HEK293 (cell line): Measurements from ENCODE around the gene SLC6A13.

Experiments used
- MYNN ChIP-seq: fragments of 450-650 bp; formaldehyde crosslinking; IDR thresholded peaks from 2 replicates; pipeline ENCODE4 v1.5.1; 2016; ENCODE audit warnings: missing biosample characterization, missing genetic modification characterization, borderline replicate concordance
- TF ChIP-seq, protein P1 (sequence below): fragments of 450-650 bp; formaldehyde crosslinking; IDR thresholded peaks from 2 replicates; pipeline ENCODE4 v1.5.1; 2016; ENCODE audit warnings: missing biosample characterization, missing genetic modification characterization
- TF ChIP-seq, protein P2 (sequence below): fragments of 450-650 bp; formaldehyde crosslinking; IDR thresholded peaks from 2 replicates; pipeline ENCODE4 v1.5.1; 2016; ENCODE audit warnings: missing biosample characterization, missing genetic modification characterization
- TF ChIP-seq, protein P3 (sequence below): fragments of 450-650 bp; formaldehyde crosslinking; IDR thresholded peaks from 2 replicates; pipeline ENCODE4 v1.5.1; 2016; ENCODE audit warnings: missing biosample characterization, missing genetic modification characterization

DNA sequence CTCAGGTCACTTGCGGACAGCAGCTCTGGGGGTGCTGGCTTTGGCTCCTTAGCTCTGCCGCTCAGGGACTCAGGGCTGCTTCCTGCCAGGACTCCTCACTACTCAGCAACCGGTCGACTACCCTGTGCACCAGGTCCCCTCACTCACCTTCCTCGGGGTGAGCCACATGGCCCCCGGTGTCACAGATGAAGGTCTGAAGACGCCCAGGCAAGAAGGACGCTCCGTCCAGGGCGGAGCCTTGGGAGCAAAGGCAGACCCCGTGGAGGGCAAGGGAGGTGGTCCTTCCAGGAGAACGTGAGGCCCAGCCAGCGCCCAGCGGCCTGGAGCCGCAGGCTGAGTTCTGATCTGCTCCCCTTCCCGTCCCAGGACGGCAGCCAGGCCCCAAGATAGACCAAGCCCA is 80.7 kb downstream of the SLC6A13 start:
- TF ChIP-seq, protein P1, sequence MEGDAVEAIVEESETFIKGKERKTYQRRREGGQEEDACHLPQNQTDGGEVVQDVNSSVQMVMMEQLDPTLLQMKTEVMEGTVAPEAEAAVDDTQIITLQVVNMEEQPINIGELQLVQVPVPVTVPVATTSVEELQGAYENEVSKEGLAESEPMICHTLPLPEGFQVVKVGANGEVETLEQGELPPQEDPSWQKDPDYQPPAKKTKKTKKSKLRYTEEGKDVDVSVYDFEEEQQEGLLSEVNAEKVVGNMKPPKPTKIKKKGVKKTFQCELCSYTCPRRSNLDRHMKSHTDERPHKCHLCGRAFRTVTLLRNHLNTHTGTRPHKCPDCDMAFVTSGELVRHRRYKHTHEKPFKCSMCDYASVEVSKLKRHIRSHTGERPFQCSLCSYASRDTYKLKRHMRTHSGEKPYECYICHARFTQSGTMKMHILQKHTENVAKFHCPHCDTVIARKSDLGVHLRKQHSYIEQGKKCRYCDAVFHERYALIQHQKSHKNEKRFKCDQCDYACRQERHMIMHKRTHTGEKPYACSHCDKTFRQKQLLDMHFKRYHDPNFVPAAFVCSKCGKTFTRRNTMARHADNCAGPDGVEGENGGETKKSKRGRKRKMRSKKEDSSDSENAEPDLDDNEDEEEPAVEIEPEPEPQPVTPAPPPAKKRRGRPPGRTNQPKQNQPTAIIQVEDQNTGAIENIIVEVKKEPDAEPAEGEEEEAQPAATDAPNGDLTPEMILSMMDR (tag by site-specific recombination): no peak
- TF ChIP-seq, protein P2, sequence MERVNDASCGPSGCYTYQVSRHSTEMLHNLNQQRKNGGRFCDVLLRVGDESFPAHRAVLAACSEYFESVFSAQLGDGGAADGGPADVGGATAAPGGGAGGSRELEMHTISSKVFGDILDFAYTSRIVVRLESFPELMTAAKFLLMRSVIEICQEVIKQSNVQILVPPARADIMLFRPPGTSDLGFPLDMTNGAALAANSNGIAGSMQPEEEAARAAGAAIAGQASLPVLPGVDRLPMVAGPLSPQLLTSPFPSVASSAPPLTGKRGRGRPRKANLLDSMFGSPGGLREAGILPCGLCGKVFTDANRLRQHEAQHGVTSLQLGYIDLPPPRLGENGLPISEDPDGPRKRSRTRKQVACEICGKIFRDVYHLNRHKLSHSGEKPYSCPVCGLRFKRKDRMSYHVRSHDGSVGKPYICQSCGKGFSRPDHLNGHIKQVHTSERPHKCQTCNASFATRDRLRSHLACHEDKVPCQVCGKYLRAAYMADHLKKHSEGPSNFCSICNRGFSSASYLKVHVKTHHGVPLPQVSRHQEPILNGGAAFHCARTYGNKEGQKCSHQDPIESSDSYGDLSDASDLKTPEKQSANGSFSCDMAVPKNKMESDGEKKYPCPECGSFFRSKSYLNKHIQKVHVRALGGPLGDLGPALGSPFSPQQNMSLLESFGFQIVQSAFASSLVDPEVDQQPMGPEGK (tag by site-specific recombination): no peak
- no peak for TF ChIP-seq MYNN (tag by site-specific recombination)
- TF ChIP-seq, protein P3, sequence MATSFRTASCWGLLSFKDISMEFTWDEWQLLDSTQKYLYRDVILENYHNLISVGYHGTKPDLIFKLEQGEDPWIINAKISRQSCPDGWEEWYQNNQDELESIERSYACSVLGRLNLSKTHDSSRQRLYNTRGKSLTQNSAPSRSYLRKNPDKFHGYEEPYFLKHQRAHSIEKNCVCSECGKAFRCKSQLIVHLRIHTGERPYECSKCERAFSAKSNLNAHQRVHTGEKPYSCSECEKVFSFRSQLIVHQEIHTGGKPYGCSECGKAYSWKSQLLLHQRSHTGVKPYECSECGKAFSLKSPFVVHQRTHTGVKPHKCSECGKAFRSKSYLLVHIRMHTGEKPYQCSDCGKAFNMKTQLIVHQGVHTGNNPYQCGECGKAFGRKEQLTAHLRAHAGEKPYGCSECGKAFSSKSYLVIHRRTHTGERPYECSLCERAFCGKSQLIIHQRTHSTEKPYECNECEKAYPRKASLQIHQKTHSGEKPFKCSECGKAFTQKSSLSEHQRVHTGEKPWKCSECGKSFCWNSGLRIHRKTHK: no peak
